ENCODE measurements around the gene FRY. TPM values are rescaled to one million over a fixed set of nuclear protein-coding genes. Genes with fewer than 3 reads are reported as not detected.

FRY gene
- total and polyA plus RNA-seq, 9 of the 15 experiments (the other 6 are each of a cell fraction or from before 2014, with no cell fraction given) = 0.03 to 0.31 (median 0.11) TPM; not detected in 3

DNA sequence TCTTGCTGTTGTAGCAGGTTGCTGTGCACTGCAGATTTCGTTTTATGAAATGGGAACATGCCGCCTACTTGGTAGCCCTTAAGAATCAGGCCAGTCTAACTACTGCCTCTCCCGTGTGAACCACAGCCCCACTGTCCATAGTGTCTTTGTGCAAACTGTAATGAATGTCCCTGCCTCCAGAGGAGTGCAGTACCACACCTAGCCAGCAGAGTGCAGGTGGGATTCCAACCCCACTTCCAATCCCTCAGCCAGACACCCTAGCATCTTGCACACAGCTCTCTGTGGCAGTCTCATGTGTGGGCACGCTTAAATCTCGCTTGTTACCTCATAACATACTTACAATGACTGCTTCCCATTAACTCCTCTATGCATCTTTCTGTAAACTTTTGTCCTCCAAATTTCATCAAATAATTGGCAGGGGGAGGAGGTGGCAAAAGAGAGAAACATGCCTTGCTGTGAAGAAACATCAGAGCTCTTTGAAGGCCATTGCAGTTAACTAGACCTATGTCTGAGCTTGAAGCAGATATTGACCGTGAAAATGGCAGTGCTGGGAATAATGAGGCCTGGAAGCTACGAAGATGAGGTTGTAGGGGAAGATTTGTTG lies 236.4 kb downstream of the FRY start:
- H3K79me2 ChIP-seq (ENCODE audit: control insufficient read depth, insufficient read depth, low read length) = no peaks in the 10 kb centered on the region
- ChIA-PET POLR2A (interaction anchor here (1.2 kb wide), 1 partner anchor 8 kb away, joined by 4 read pairs; no protein-coding TSS in a partner anchor), CTCF (ENCODE audit: low intra/inter-chr PET ratio) (no interaction called here)
- no peaks in the 10 kb centered on the region for H3K9me1 ChIP-seq (ENCODE audit: control insufficient read depth, insufficient read depth, low read length)
- no peak overlapping the region for H3K4me2 ChIP-seq (ENCODE audit: insufficient read depth, low read length)
- H3K27me3 ChIP-seq (ENCODE audit: control insufficient read depth in 2 of 2, insufficient read depth in 2 of 2, low read length in 2 of 2) = peaks cover 0 to 11% of the 10 kb centered on the region in 2 experiments; a peak in 3 of 5 replicates
- intact Hi-C loops (cut with micrococcal nuclease) = no loop called here
- no peak for TF ChIP-seq NFRKB (IDR thresholded peaks at IDR 0.05; ENCODE audit: low read depth)
- peak; percentile 83 for TF ChIP-seq ZEB2 (IDR thresholded peaks at IDR 0.05)
- TF ChIP-seq, protein P1, sequence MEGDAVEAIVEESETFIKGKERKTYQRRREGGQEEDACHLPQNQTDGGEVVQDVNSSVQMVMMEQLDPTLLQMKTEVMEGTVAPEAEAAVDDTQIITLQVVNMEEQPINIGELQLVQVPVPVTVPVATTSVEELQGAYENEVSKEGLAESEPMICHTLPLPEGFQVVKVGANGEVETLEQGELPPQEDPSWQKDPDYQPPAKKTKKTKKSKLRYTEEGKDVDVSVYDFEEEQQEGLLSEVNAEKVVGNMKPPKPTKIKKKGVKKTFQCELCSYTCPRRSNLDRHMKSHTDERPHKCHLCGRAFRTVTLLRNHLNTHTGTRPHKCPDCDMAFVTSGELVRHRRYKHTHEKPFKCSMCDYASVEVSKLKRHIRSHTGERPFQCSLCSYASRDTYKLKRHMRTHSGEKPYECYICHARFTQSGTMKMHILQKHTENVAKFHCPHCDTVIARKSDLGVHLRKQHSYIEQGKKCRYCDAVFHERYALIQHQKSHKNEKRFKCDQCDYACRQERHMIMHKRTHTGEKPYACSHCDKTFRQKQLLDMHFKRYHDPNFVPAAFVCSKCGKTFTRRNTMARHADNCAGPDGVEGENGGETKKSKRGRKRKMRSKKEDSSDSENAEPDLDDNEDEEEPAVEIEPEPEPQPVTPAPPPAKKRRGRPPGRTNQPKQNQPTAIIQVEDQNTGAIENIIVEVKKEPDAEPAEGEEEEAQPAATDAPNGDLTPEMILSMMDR (IDR thresholded peaks at IDR 0.05 in 2 of 3, conservative IDR thresholded peaks at IDR 0.05 in 1 of 3; ENCODE audit: insufficient read depth in 2 of 3, low read depth in 1 of 3, low read length in 3 of 3) = peak; percentile 21 to 56 (median 34); a peak in 3 of 6 replicates
- TF ChIP-seq ZBTB1 (CRISPR knock-in tag; IDR thresholded peaks at IDR 0.05; ENCODE audit: borderline replicate concordance, low read depth) = no peak
- H3K9ac ChIP-seq (ENCODE audit: insufficient read depth in 1 of 2, low read depth in 2 of 2, low read length in 2 of 2) = no peak overlapping the region
- DNase-seq (ENCODE audit: extremely low read depth in 1 of 4, low spot score in 3 of 4) (peak in 3 of 4 experiments; percentile 8 to 12 (median 11)), FAIRE-seq (no peak), ATAC-seq (peak; percentile 56; the same call in 2 of the 3 replicates)
- H3K36me3 ChIP-seq (ENCODE audit: control insufficient read depth, insufficient read depth, low read length) = no peaks in the 10 kb centered on the region
- H4K20me1 ChIP-seq (replicated peaks; ENCODE audit: control insufficient read depth, insufficient read depth, low read length) = no peaks in the 10 kb centered on the region
- H3K9me3 ChIP-seq (replicated peaks; ENCODE audit: control insufficient read depth, insufficient read depth, low read depth, low read length) = no peaks in the 10 kb centered on the region
- no peak overlapping the region for H2AFZ ChIP-seq (ENCODE audit: low read depth, low read length)
- H3K27ac ChIP-seq (ENCODE audit: extremely low read depth, low read depth, low read length) = no peak overlapping the region
- in situ Hi-C loops (cut with MboI) = no loop called here
- H3K4me3 ChIP-seq = no peak overlapping the region
- no peaks in the 10 kb centered on the region; a peak in 1 of 5 replicates for H3K4me1 ChIP-seq (replicated peaks in 1 of 2; ENCODE audit: control insufficient read depth in 2 of 2, insufficient read depth in 2 of 2, low read length in 2 of 2)
- WGBS (ENCODE audit: insufficient coverage, low coverage, missing lambda C conversion rate) = 3% methylated on average over 7 of the region's 7 CpGs
- no TSS peak for BruUV-seq (replicated peaks)

Data from K562 (cell line).